K562 (cell line): ENCODE measurements around the gene SOX15. TPM values are rescaled to one million over a fixed set of nuclear protein-coding genes. Genes with fewer than 3 reads are reported as not detected.

Source experiments
- ATF3 ChIP-seq, 2 experiments: fragments of 450-650 bp in 1 of 2; sonication (generic) in 1 of 2; formaldehyde crosslinking in 1 of 2; IDR thresholded peaks in 1 of 2; conservative IDR thresholded peaks in 1 of 2; 2 replicates each; pipeline versions ENCODE4 v1.6.1 to v1.8.1; 2016 to 2023; ENCODE audit warnings: mild to moderate bottlenecking in 2 of 2, moderate library complexity in 2 of 2, inconsistent platforms in 1 of 2, missing genetic modification reagents in 1 of 2
- CBX8 ChIP-seq: fragments of 200-600 bp; sonication (generic); IDR thresholded peaks from 2 replicates; pipeline ENCODE4 v1.6.1; 2012; ENCODE audit warnings: borderline replicate concordance, mixed run types, low read depth, mild to moderate bottlenecking, moderate library complexity, mixed read lengths, low read length, control low read depth, inconsistent platforms; ENCODE audit not compliant: poor library complexity, severe bottlenecking; ENCODE audit errors: extremely low read depth
- GTF3C2 ChIP-seq: IDR thresholded peaks from 3 replicates; pipeline ENCODE4 v1.6.1; 2011; ENCODE audit warnings: borderline replicate concordance, mild to moderate bottlenecking, moderate library complexity; ENCODE audit not compliant: insufficient read length; ENCODE audit errors: extremely low read depth
- NCOA2 ChIP-seq, 2 experiments: fragments of 450-650 bp; IDR thresholded peaks; 2 replicates each; pipeline ENCODE4 v1.6.1; 2018; ENCODE audit warnings: mild to moderate bottlenecking in 2 of 2, moderate library complexity in 1 of 2; ENCODE audit not compliant: partially characterized antibody in 2 of 2
- NRF1 ChIP-seq, 2 experiments: fragments of 450-650 bp; IDR thresholded peaks in 1 of 2; conservative IDR thresholded peaks in 1 of 2; 2 replicates each; pipeline ENCODE4 v1.6.1; 2014; ENCODE audit warnings: mild to moderate bottlenecking in 2 of 2
- NUFIP1 ChIP-seq: fragments of 450-650 bp; IDR thresholded peaks from 2 replicates; pipeline ENCODE4 v1.6.1; 2018; ENCODE audit not compliant: partially characterized antibody
- POLR2A ChIP-seq: fragments of 450-650 bp; conservative IDR thresholded peaks from 2 replicates; pipeline ENCODE4 v1.6.1; 2016
- POU5F1 ChIP-seq: fragments of 150-350 bp; IDR thresholded peaks from 2 replicates; pipeline ENCODE4 v1.6.1; 2014; ENCODE audit warnings: borderline replicate concordance, low read length, low read depth, mild to moderate bottlenecking; ENCODE audit not compliant: partially characterized antibody
- RBBP5 ChIP-seq: fragments of 200-600 bp; sonication (generic); IDR thresholded peaks from 2 replicates; pipeline ENCODE4 v1.6.1; 2012; ENCODE audit warnings: borderline replicate concordance, mild to moderate bottlenecking, low read length, control low read depth, inconsistent platforms; ENCODE audit not compliant: insufficient read depth, poor library complexity, severe bottlenecking
- RNF219 ChIP-seq: fragments of 250-450 bp; sonication (Bioruptor Pico); IDR thresholded peaks from 2 replicates; pipeline ENCODE4 v1.5.0; 2022; ENCODE audit warnings: mild to moderate bottlenecking
- SIN3A ChIP-seq, 2 experiments: fragments of 150-350 bp in 1 of 2; IDR thresholded peaks; 2 replicates each; pipeline ENCODE4 v1.6.1; 2011 to 2016; ENCODE audit warnings: borderline replicate concordance in 2 of 2, low read depth in 2 of 2, low read length in 2 of 2, mild to moderate bottlenecking in 2 of 2, moderate library complexity in 2 of 2; ENCODE audit not compliant: control insufficient read depth in 1 of 2
- TBP ChIP-seq: optimal IDR thresholded peaks from 2 replicates; pipeline ENCODE3; 2011; ENCODE audit warnings: low read depth, low read length, improper control_type of control experiment
- USF1 ChIP-seq: sonication (generic); formaldehyde crosslinking; IDR thresholded peaks from 2 replicates; pipeline ENCODE4 v1.9.0; 2022; ENCODE audit warnings: mild to moderate bottlenecking, missing genetic modification reagents
- ZNF507 ChIP-seq: conservative IDR thresholded peaks from 2 replicates; pipeline ENCODE4 v1.6.1; 2017; ENCODE audit warnings: missing genetic modification characterization, missing compliant biosample characterization
- polyA plus RNA-seq, 8 experiments: library from polyadenylated mRNA; depleted of rRNA in 4 of 8; stranded (reverse) in 5 of 8; unstranded in 3 of 8; fragments of >200 nt; fragmentation: Nextera tagmentation in 2 of 8; fragmentation: Illumina TruSeq in 1 of 8; extraction: Ambion mirVana in 2 of 8; extraction: Trizol in 1 of 8; gene quantifications; 2 replicates each; pipeline versions ENCODE4 v1.2.1 to v1.2.3, GENCODE V29; 2011 to 2014; ENCODE audit warnings: inconsistent platforms in 1 of 8, missing spikeins in 1 of 8
- total RNA-seq, 7 experiments: library from RNA; depleted of rRNA in 6 of 7; stranded (reverse); fragments of >200 nt in 6 of 7; fragmentation: Illumina TruSeq in 2 of 7; extraction: Trizol in 2 of 7; gene quantifications; 2 replicates each; pipeline versions ENCODE4 v1.2.1 to v1.2.3, GENCODE V29; 2011 to 2021; ENCODE audit warnings: low replicate concordance in 1 of 7

SOX15 gene
- total and polyA plus RNA-seq, 9 of the 15 experiments (the other 6 are each of a cell fraction or from before 2014, with no cell fraction given) = 0.07 to 0.33 (median 0.19) TPM; not detected in 5

- no peak for TF ChIP-seq ATF3 (IDR thresholded peaks at IDR 0.05)
- TF ChIP-seq ATF3 (CRISPR knock-in tag; conservative IDR thresholded peaks at IDR 0.05) = no peak
- peak; percentile 91 to 92 for TF ChIP-seq NRF1 (conservative IDR thresholded peaks at IDR 0.05 in 1 of 2, IDR thresholded peaks at IDR 0.05 in 1 of 2)
- no peak for TF ChIP-seq ZNF507 (tag)
- no peak for TF ChIP-seq NUFIP1
- no peak for TF ChIP-seq NCOA2 (IDR thresholded peaks at IDR 0.05; ENCODE audit: partially characterized antibody in 2 of 2)
- peak; percentile 75 for TF ChIP-seq RBBP5
- peak; percentile 16; the same call in 1 of the 2 replicates for TF ChIP-seq USF1
- TF ChIP-seq RNF219 (CRISPR knock-in tag) = no peak
- TF ChIP-seq POLR2A = peak; percentile 77
- TF ChIP-seq GTF3C2 = no peak
- no peak for TF ChIP-seq CBX8
- no peak for TF ChIP-seq POU5F1
- peak; percentile 43 for TF ChIP-seq TBP
- peak in 1 of 2 experiments; percentile 61; a peak in 1 of 4 replicates for TF ChIP-seq SIN3A (IDR thresholded peaks at IDR 0.05; ENCODE audit: borderline replicate concordance in 2 of 2, control insufficient read depth in 1 of 2, low read depth in 2 of 2, low read length in 2 of 2)
Observed at GRCh38 chr17:7561589-7562207, 28.2 kb downstream of the SOX15 start, which contains the start of gene SENP3 (continued).
